GM19397 (cell line): ENCODE measurements around the gene BCAS3.

ENCODE experiments used
- ATAC-seq: cut with Tn5 transposase; IDR thresholded peaks from one replicate; pipeline ENCODE4 v1.9.1; 2021; ENCODE audit warnings: mild to moderate bottlenecking, moderate library complexity; ENCODE audit not compliant: unreplicated experiment

BCAS3 gene

DNA sequence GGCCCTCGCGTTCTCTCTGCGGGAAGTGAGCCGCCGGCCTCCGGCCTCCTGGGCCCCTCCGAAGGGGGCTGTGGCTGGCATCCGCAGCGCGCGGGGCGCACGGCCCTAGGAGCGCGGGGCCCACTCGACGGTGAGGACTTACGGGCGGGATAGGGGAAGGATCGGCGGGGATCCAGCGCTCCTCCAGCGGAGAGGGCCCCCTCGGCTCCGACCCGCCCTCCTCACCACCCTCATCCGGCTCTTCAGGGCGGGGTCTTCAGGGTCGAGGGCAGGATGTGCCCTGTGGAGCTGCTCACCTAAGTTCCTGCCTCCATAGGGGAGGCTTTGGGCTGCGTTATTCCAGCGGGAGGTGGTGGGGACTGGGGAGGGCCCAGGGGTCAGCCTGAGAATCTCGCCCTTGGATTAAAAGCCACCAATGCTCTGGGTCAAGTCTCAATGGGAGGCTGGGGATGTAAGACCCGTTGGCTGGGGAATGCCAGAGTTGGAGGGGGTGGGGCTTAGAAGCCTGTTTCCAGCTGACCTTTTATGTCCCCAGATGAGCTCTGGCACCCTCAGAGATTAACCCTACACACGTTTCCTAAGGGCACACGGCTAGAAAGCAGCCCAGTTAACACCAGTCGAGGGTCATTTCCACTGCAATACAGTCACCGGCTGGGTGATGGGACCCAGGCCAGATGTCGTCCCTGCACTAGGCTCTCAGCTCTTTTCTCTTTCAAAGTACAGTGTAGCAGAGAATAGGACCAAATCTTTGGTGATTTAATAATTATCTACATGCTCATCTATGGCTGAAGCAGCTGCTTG is 735.4 kb downstream of the BCAS3 start:
- no peak for ATAC-seq

DNA sequence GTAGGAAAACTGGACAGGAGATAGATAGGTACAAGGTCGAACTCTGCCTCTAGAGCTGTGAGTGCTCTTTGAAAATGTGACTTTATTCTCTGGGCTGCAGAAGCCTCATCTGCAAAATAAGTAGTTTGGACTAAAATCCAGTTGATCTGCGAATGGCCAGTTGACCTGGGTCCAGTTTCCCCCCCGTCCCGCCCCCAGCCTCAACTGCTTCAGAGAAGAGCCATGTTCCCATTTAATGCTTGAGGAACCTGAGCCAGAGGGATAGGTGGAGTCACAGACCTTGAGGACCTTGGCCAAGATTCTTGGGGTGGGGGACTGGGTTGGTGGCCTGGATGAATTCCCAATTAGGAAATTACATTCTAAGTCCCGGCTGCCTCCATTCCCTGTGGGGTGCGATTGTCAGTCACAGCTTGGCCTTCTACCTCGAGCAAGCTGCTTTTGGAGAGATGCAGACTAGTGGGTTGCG is 736.0 kb downstream of the BCAS3 start:
- no peak for ATAC-seq

DNA sequence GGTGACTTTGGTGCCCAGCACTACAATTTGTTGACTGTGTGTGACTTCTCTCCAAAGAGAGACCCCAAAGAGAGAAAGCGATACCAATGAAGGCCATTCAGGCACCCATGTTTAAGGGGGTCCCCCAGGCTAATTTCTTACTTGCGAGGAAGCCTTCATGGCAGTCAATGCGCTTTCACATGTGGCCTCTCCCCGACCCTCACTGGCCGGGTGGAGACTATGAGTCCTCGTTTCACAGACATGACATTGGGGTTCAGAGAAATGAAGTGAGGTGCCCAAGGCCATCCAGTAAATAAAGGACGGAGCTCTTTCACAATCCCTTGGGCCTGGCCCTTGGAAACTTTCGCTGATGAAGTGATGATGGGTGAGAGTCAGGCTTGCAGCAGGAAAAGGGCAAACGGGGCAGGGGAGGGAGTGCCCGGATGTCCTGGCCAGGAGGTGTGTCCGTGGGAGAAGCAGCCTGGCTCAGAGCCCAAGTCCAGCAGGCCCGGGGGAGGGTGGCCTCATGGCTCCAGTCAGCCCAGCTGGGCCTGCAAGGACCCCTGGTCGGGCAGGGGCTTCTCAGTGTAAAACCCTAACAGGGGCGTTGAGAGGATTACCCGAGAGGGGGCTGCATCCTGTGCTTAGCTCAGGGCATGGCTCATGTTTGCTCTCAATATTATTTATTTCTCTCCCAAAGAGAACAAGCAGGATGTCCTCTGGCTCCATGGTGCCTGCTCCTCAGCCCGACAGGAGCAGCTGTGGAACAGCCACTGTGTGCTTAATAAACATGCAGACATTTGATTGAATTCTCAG is 736.7 kb downstream of the BCAS3 start:
- no peak for ATAC-seq

DNA sequence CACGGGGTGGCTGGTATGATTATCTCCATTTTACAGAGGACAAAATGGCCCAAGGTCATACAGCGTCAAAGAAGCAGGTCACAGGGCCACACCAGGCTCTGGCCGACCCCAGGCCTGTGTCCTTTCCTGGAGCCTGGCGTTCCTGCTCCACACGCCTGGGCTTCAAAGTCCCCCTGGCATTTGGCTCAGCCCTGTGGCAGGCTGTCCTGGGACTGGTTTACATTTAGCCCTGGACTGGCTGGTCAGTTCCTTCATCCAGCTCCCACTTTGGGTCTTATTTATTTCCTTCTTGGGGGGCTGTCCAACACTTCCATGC is 737.2 kb downstream of the BCAS3 start:
- no peak for ATAC-seq

DNA sequence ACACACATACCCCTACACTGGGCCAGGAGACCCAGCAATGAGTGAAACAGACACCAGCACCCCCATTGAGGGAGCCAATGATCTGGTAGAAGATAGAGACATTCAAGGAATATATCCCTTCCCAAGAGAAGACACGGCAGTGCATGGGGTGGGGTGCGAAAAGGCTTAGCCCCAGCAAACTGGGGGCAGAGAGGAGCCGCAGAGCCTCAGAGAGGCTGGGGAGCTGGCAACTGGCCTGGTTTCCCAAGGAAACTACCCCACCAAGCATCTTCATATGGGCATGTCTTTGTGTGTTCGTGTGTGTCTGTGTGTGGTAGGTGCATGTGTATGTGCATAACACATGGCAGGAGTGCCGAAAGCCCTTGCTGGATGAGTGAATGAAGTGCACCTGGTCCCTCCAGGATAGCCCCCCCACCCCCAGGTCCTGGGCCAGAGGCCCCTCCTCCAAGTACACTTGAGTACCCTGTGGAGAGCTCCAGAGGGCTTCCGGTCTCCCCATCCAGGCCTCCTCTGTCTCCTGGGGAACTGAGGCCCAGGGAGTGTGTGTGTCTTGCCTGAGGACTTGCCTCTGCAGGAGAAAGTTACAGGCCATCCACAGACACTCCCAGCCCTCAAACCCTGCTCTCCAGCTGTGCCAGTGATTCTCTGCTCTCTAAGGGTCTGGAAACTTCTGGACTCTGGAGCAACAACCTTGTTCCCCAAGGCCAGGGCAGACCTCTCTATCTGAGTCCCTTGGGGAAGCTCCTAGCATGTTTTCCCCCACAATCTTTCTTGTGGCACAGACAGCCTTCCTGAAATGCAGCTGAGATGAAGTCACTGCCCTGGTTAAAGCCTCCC is 737.9 kb downstream of the BCAS3 start:
- ATAC-seq: no peak

DNA sequence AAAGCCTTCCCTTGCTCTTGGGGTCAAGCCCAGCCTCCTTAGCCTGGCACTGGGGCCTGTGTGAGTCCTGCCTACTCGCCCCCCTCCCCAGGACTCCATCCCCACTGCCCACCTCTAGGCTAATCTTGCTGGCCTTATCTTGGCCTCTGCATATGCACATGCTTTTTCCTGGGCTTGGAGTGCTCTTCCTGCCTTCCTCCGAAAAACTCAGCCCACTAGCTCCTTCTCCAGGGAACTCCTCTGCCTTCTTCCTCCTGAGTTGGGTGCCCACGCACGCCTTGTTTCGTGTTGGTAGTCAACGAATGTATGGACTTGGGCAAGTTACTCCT is 738.5 kb downstream of the BCAS3 start:
- no peak for ATAC-seq

DNA sequence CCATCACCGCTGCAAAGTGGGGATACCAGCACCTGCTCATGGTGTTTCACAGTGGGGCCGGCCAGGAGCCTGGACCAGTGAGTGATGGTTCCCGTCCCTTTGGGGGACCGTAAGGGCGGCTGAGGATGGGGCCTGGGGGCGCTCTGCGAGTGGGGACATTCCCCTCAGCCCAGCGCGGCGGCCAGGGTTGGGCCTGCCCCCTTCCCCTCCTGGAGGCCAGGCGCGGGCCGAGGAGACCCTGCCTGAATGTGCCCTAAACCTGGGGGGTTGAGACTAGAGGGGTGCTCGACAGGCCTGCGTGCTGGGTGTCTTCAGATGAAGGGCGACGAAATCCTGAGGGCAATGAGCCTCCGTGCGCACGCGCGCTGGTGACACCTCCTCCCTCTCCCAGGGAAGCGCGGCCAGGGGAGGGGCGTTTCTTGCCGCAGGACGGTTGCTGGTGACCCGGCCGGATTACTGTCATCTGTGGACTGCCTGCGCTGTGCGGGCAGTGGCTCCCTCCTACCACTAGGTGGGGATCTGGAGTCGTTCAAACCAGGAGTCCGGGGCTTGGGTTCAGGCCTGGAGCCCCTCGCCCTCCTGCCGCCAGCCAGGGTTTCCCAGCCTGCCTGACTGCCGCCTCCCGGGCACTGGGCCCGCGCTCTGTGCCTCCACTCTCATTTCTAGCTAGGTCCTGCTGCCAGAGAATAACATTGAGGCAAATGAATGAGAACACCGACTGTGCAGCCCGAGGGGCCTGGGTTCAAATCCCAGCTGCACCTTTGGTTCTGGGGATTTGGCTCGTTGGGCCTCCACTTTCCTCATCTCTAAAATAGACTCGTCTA is 739.1 kb downstream of the BCAS3 start:
- ATAC-seq: no peak

- no peak for ATAC-seq
These were observed 740.8 kb downstream of the BCAS3 start for GRCh38 chr17:61418449-61418848.

GRCh38 chr17:61419496-61420046 is 741.9 kb downstream of the BCAS3 start:
- no peak for ATAC-seq

- ATAC-seq: no peak
These were observed 742.4 kb downstream of the BCAS3 start for GRCh38 chr17:61420052-61420451.

DNA sequence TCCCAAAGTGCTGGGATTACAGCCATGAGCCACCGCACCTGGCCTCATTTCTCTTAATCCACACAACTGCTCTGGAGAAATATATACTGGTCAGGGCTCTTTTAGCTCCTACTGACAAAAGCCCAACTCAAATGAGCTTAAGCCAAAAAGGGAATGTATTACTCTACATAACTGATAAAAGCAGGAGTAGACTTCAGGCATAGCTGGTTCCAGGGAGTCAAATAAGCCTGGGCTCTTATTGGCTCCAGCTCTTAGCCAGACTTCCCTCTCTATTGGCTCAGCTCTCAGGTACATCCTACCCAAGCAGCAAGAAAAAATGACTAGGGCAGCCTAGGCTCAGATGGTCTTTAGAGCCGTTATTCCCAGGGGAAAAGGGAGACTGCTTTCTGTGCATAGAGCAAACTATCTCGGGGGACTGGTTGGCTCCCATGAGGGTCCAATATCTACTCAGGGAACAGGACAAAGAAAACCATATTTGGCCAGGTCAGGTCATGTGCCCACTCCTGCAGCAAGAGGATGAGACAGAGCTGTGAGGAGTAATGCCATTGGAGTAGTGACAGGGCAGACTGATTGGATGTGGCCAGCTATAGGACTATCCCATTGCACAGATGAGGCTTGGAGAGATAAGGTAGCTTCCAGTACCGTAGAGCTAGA is 743.2 kb downstream of the BCAS3 start:
- ATAC-seq: no peak

DNA sequence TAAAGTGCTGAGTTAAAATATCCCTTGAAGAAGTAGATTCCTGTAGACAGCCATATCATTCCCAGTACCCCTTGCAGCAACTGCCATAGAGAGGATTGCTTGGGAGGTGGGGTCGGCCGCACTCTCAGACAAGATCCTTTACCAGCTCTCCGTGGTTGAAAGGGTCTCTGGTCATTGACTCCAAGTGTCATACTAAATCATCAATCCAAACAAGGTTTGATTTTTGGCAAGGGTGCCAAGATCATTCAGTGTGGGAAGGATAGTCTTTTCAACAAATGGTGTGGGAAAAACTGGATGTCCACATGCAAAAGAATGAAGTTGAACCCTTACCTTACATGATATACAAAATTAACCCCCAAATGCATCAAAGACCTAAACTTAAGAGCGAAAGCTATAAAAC is 743.8 kb downstream of the BCAS3 start:
- no peak for ATAC-seq

DNA sequence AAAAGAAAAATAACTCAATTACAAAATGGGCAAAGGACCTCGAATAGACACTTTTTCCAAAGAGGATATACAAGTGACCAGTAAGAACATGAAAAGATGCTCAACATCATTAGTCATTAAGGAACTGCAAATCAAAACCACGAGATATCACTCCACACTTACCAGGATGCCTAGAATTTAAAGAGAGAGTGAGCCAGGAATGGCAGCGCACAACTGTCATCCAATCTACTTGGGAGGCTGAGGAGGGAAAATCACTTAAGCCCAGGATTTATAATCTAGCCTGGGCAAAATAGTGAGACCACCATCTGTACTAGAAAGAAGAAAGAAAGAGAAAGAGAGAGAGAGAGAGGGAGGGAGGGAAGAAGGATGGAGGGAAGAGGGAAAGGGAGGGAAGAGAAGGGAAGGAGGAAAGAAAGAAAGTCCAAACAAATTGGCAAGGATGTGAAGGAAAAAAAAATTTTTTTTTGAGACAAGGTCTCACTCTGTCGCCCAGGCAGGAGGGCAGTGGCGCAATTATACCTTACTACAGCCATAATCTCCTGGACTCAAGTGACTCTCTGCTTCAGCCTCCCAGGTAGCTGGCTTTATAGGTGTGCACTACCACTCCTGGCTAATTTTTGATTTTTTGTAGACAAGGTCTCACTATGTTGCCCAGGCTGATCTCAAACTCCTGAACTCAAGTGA is 744.6 kb downstream of the BCAS3 start:
- ATAC-seq: no peak

GRCh38 chr17:61422869-61423268 is 745.2 kb downstream of the BCAS3 start:
- ATAC-seq: no peak

GRCh38 chr17:61423967-61424649 is 746.5 kb downstream of the BCAS3 start:
- ATAC-seq: no peak

DNA sequence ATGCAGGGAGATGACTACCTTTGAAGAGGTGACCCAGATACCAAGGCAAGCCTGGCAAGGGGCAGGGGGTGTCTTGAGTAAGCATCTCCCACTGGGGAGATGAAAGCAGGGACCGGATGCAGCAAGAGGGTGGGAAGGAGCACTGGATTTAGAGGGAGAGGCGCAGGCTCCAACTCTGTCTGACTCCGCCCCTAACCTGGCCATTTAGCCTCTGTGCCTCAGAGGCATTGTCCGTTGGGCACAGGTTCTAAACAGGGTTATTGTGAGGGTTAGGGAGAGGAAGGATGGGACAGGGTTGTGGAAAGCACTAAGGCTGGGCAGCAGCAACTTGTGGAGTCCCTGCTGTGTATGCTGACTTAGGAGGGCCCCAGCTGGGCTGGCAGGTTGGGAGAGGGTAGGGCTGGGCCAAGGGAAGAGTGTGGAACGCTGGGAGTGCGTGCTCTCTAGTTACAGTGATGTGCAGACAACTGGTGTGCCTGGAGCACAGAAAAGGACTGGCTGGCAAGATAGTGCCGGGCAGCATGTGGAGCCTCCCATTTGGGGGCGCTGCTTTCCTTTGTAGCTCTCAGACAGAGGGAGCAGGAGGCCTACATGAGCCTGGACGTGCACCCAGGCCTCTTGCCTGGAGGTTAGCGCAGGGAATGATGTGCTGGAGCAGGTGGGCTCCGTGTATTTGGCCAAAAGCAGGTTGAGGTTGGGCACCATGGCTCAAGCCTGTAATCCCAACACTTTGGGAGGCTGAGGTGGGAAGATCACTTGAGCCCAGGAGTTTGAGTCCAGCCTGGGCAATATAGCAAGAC is 748.2 kb downstream of the BCAS3 start:
- ATAC-seq: no peak

GRCh38 chr17:61426482-61427304 is 749.0 kb downstream of the BCAS3 start:
- ATAC-seq: no peak
